ENCODE results near the gene SPACDR.

DNA sequence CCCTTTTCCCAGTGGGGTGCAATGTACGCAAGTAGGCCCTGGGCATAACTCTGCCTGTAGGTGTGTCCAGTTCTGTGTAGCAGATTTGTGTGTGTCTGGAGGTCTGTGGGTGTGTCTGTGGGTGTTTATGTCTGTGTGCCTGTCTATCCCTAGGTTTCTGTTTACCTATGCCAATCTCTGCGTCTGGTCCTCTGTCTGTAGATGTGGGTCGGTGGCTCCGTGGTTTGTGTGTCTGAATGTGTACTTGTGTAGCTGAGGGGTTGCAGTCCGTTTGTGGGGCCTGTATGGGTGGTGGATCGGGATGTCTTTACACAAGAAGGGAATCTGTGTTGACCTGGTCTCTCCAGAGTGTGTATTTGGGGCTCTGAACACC, 20.6 kb upstream of the SPACDR start:
- TF ChIP-seq, protein P1, sequence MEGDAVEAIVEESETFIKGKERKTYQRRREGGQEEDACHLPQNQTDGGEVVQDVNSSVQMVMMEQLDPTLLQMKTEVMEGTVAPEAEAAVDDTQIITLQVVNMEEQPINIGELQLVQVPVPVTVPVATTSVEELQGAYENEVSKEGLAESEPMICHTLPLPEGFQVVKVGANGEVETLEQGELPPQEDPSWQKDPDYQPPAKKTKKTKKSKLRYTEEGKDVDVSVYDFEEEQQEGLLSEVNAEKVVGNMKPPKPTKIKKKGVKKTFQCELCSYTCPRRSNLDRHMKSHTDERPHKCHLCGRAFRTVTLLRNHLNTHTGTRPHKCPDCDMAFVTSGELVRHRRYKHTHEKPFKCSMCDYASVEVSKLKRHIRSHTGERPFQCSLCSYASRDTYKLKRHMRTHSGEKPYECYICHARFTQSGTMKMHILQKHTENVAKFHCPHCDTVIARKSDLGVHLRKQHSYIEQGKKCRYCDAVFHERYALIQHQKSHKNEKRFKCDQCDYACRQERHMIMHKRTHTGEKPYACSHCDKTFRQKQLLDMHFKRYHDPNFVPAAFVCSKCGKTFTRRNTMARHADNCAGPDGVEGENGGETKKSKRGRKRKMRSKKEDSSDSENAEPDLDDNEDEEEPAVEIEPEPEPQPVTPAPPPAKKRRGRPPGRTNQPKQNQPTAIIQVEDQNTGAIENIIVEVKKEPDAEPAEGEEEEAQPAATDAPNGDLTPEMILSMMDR (IDR thresholded peaks at IDR 0.05; ENCODE audit: low read depth, low read length), result no peak
- TF ChIP-seq EZH2phosphoT487 (IDR thresholded peaks at IDR 0.05; ENCODE audit: low read depth), result no peak

Data from OCI-LY3 (cell line).